Right ventricle myocardium inferior (tissue), 1 donor: Measurements from ENCODE around the gene CHAT. TPM values are rescaled to one million over a fixed set of nuclear protein-coding genes. Genes with fewer than 3 reads are reported as not detected.

Experiments
- ATAC-seq: fragments of 200-7000 bp; cut with Tn5 transposase; one replicate; pipeline ENCODE4 v1.9.1; 2020; ENCODE audit warnings: mild to moderate bottlenecking, moderate library complexity
- DNase-seq: peaks from one replicate; pipeline ENCODE4 v3.0.0; 2021; ENCODE audit errors: missing footprints
- intact Hi-C: fragments of 100-400 bp; cut with DNase I; formaldehyde crosslinking; loops from one replicate; pipeline ENCODE4 v1.11.0; 2022
- total RNA-seq: library from RNA; stranded (reverse); fragmentation: NEBNext Ultra II Directional; extraction: Animal tissue kit (Norgen Biotek cat#: 25700); gene quantifications from one replicate; pipeline ENCODE4 v1.2.1, GENCODE V29; 2021
- donor health status: DM: no; HTN: yes; CAD: no; lungs with severe emphysema.

Gene CHAT
- total RNA-seq, 1 donor from 2014 or later, result not detected

- DNase-seq (no peak), ATAC-seq (no peak)
- intact Hi-C loops, result no loop called here
Observed at GRCh38 chr10:49609283-49610113, 4.3 kb upstream of the CHAT start.

- intact Hi-C loops, result no loop called here
- ATAC-seq, result no peak
- no peak for DNase-seq
Observed at GRCh38 chr10:49610114-49610457, 3.8 kb upstream of the CHAT start, which contains the start of gene SLC18A3. Gene SLC18A3, plus strand, starts transcription at chr10:49610310. Its CDS starts 431 bp downstream, at chr10:49610741.

GRCh38 chr10:49610458-49611165, 3.2 kb upstream of the CHAT start:
- DNase-seq, result no peak
- no peak for ATAC-seq
- intact Hi-C loops, result no loop called here

GRCh38 chr10:49611166-49611815, 2.5 kb upstream of the CHAT start:
- DNase-seq, result no peak
- ATAC-seq, result no peak
- intact Hi-C loops, result no loop called here

- DNase-seq, result no peak
- intact Hi-C loops, result no loop called here
- ATAC-seq, result no peak
Observed at GRCh38 chr10:49611816-49612512, 1.9 kb upstream of the CHAT start.

- intact Hi-C loops, result no loop called here
- ATAC-seq, result no peak
- DNase-seq, result no peak
Observed at GRCh38 chr10:49612513-49613164, 1.2 kb upstream of the CHAT start.

- intact Hi-C loops, result no loop called here
- no peak for ATAC-seq
- DNase-seq, result no peak
Observed at GRCh38 chr10:49613165-49613881, 514 bp upstream of the CHAT start.

- DNase-seq (no peak), ATAC-seq (no peak)
- intact Hi-C loops, result no loop called here
Observed at GRCh38 chr10:49614242-49615198, 683 bp downstream of the CHAT start.

- ATAC-seq (no peak), DNase-seq (no peak)
- intact Hi-C loops, result no loop called here
Observed at GRCh38 chr10:49615213-49615612, 1.4 kb downstream of the CHAT start.

GRCh38 chr10:49615721-49616120, 1.9 kb downstream of the CHAT start:
- ATAC-seq (no peak), DNase-seq (no peak)
- intact Hi-C loops, result no loop called here

GRCh38 chr10:49616421-49617101, 2.7 kb downstream of the CHAT start:
- intact Hi-C loops, result no loop called here
- DNase-seq, result no peak
- no peak for ATAC-seq

GRCh38 chr10:49617121-49618020, 3.5 kb downstream of the CHAT start:
- intact Hi-C loops, result no loop called here
- ATAC-seq (no peak), DNase-seq (no peak)

- ATAC-seq, result no peak
- intact Hi-C loops, result no loop called here
- DNase-seq, result no peak
Observed at GRCh38 chr10:49618821-49619220, 5.0 kb downstream of the CHAT start.

- intact Hi-C loops, result no loop called here
- ATAC-seq, result no peak
- DNase-seq, result no peak
Observed at GRCh38 chr10:49619613-49620012, 5.8 kb downstream of the CHAT start.

- DNase-seq, result no peak
- ATAC-seq, result no peak
- intact Hi-C loops, result no loop called here
Observed at GRCh38 chr10:49620286-49620810, 6.5 kb downstream of the CHAT start.
